ENCODE measurements around the gene MEG3.

MEG3 gene

DNA sequence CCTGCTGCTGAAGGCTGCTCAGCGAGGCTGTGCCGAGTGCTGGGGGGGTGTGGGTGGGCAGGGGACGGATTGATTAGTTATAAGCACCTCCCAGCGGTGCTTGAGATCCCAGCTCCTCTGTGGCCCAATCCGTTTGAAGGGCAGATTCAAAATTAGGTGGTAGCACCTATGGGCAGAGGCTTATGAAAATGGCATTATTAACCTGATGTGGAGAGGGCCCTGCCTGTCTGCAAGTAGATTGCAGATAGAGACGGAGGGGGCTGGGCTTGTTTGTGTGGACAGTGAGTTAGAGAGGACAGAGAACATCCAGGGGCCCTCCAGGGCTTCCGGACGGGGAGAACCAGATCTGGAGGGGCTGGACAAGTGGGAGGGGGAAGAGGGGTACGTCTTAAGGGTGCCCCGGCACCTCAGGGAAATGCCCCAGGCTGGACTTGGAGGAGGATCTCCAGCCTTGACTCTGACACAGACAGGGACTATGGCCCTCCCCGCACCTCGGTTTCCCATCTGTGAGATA lies 77.8 kb downstream of the MEG3 start, which contains the start of gene RTL1:
RTL1 (minus strand) TSS at position 51 of the 514 bp plus-strand sequence. CDS start 18,934 bp downstream, outside the sequence.
- Histone ChIP-seq H3K4me1 (peaks cover 18 to 27% (median 24%) of the 10 kb centered on the region in 10 experiments), H3K27me3 (peaks cover 17 to 43% (median 34%) of the 10 kb centered on the region in 11 experiments), H3K4me3 (no peak within 1 kb of the TSS), H3K4me2 (no peak within 1 kb of the TSS), H3K27ac (no peak within 1 kb of the TSS), H4K20me1 (peaks cover 0 to 7% (median 0%) of the 10 kb centered on the region in 11 experiments; a peak in 3 of 22 replicates), H3K9ac (no peak within 1 kb of the TSS), H3K36me3 (no peaks in the 10 kb centered on the region), H3K9me3 (replicated peaks in 1 of 11) (peaks cover 0 to 9% (median 4%) of the 10 kb centered on the region in 11 experiments; a peak in 7 of 22 replicates)
- TF ChIP-seq Cebpa-rat (IDR thresholded peaks at IDR 0.05) = no peak

DNA sequence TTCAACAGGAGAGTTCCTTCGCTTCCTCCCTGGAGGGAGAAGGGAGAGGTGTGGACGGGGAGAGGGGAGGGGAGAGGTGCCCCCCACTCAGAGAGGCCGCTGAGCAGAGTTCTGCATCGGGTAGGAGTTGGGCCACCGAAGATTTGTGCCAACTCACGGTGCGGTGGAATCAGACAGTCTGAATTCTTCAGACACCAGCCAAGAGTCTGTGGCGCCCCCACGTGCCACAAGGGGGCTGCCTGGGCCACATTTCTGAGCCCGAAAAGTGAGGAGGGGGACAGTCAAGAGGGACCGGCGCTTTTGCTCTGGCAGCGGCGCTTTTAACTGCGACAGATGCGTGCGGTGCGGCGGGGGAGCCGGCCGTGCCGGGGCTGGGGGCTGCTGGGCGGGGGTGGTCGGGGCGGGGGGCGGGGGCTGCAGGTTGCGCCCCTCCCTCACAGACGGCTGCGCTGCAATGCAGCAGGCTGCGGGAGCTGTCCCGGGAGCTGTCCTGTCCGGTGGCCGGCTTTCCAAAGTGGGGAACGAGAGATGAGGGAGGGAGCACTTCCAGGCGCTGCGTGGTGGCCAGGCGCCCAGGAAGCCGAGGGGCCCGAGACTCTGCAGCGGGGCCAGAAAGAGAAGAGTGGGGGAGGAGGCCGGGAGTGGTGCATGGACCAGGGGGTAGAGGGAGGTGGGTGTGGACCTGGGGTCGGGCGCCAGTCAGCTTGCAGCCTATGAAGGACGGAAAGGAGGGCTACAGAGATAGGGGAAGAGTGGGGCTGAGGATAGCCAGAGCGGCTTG lies 78.6 kb downstream of the MEG3 start:
- H4K20me1 ChIP-seq = peaks cover 0 to 7% (median 0%) of the 10 kb centered on the region in 11 experiments; a peak in 3 of 22 replicates
- peaks cover 13 to 19% (median 16%) of the 10 kb centered on the region in 10 experiments for H3K4me1 ChIP-seq
- H3K27ac ChIP-seq = no peak overlapping the region
- H3K4me2 ChIP-seq = no peak overlapping the region
- peaks cover 17 to 43% (median 32%) of the 10 kb centered on the region in 11 experiments for H3K27me3 ChIP-seq
- no peak for TF ChIP-seq Cebpa-rat (IDR thresholded peaks at IDR 0.05)
- no peak overlapping the region for H3K9ac ChIP-seq
- H3K36me3 ChIP-seq = no peaks in the 10 kb centered on the region
- no peak overlapping the region for H3K4me3 ChIP-seq
- peaks cover 0 to 9% (median 4%) of the 10 kb centered on the region in 11 experiments; a peak in 7 of 22 replicates for H3K9me3 ChIP-seq (replicated peaks in 1 of 11)

DNA sequence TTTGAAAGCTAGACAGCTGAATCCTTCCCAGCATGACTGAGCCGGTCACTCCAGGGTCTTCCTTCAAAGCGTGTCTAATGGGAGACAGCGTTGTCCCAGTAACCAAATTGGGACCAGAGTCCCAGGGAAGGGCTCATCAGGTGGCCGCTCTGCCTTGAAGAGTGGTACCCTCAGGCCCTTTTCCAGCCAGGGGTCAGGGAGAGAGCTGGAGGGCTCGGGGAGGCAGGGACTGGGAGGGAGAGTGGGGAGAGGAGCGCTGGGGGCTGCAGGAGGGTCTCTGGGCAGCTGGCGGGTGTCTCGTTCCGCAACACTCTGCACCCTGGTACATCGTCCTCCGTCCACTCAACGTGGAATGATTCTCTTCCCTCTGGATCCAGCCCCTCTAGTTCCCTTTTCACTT lies 79.2 kb downstream of the MEG3 start:
- peaks cover 0 to 9% (median 4%) of the 10 kb centered on the region in 11 experiments; a peak in 7 of 22 replicates for H3K9me3 ChIP-seq (replicated peaks in 1 of 11)
- no peak overlapping the region for H3K9ac ChIP-seq
- peaks cover 6 to 12% (median 10%) of the 10 kb centered on the region in 10 experiments; a peak in 19 of 20 replicates for H3K4me1 ChIP-seq
- H3K4me3 ChIP-seq = no peak overlapping the region
- H3K27me3 ChIP-seq = peaks cover 17 to 43% (median 28%) of the 10 kb centered on the region in 11 experiments
- no peak overlapping the region for H3K4me2 ChIP-seq
- TF ChIP-seq Cebpa-rat (IDR thresholded peaks at IDR 0.05) = no peak
- no peak overlapping the region for H3K27ac ChIP-seq
- H4K20me1 ChIP-seq = peaks cover 0 to 7% (median 0%) of the 10 kb centered on the region in 11 experiments; a peak in 3 of 22 replicates
- H3K36me3 ChIP-seq = no peaks in the 10 kb centered on the region

DNA sequence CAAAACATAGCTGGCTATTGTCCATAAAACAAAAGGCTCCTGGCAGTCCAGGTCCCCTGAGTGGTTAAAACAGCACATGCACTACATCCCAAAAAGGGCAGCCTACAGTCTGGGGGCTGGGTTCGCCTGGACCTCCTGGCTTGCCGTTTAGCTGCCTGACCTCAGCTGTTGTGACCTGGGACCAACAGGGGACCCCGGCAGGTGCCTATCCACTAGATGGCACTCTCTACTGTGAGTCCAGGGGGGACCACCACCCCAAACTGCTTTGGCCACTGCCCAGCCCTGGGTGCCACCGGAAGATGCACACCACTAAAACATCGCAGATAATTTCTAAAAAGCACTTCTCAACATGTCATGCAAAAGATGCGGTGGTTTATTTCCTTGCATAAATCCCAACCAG lies 80.5 kb downstream of the MEG3 start:
- H3K4me1 ChIP-seq = no peaks in the 10 kb centered on the region; a peak in 1 of 20 replicates
- peaks cover 0 to 5% (median 0%) of the 10 kb centered on the region in 11 experiments; a peak in 3 of 22 replicates for H4K20me1 ChIP-seq
- no peaks in the 10 kb centered on the region for H3K36me3 ChIP-seq
- TF ChIP-seq Cebpa-rat (IDR thresholded peaks at IDR 0.05) = no peak
- no peak overlapping the region for H3K4me2 ChIP-seq
- H3K9me3 ChIP-seq (replicated peaks in 1 of 11) = peaks cover 0 to 7% (median 4%) of the 10 kb centered on the region in 11 experiments; a peak in 7 of 22 replicates
- H3K27me3 ChIP-seq = peaks cover 13 to 33% (median 21%) of the 10 kb centered on the region in 11 experiments; a peak in 21 of 22 replicates
- no peak overlapping the region for H3K27ac ChIP-seq
- no peak overlapping the region for H3K9ac ChIP-seq
- H3K4me3 ChIP-seq = no peak overlapping the region

DNA sequence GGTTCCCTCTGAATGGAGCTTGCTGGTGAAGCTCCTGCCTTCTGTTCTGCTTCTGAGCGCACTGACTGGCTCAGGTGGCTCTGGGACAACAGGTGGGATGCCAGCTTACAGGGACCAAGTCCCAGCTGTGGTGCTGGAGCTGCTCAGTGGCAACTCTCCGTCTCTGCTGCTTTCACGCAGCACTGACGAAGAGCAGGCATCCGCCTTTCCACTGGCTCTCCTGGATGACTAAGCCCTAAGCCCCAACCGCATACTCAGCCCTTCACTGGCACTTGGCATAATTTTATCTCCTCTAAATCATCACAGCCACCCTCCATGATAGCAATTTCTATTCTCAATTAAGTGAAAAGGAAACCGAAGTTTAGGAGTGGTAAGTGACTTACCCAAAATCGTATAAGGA lies 81.3 kb downstream of the MEG3 start:
- Histone ChIP-seq H3K9ac (no peak overlapping the region), H3K4me3 (no peak overlapping the region), H3K9me3 (replicated peaks in 1 of 11) (no peaks in the 10 kb centered on the region), H3K27me3 (peaks cover 11 to 33% (median 21%) of the 10 kb centered on the region in 11 experiments; a peak in 21 of 22 replicates), H3K27ac (no peak overlapping the region), H4K20me1 (peaks cover 0 to under 1% (median 0%) of the 10 kb centered on the region in 11 experiments; a peak in 2 of 22 replicates), H3K36me3 (no peaks in the 10 kb centered on the region), H3K4me1 (no peaks in the 10 kb centered on the region), H3K4me2 (no peak overlapping the region)
- TF ChIP-seq Cebpa-rat (IDR thresholded peaks at IDR 0.05) = no peak

DNA sequence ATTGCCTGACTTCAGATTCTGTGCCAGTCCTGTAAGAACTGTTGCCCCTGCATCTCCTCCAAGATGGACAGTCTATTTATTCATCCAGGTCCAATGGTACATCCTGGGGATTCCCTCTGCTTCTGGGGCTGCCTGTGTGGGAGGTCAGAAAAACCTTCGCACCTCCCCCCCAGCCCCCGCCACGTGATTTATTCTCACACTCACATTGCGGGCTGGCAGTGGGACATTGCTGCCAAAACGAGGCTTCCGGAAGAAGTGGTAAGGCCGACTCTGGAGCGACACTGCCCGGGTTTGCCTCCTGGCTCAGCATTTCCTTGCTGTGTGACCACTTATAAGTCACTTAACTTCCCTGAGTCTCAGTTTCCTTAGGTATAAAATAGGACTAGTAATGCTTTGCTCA lies 83.5 kb downstream of the MEG3 start:
- no peak overlapping the region for H3K4me2 ChIP-seq
- no peaks in the 10 kb centered on the region; a peak in 1 of 22 replicates for H4K20me1 ChIP-seq
- H3K9ac ChIP-seq = no peak overlapping the region
- H3K4me1 ChIP-seq = no peaks in the 10 kb centered on the region
- no peaks in the 10 kb centered on the region for H3K36me3 ChIP-seq
- peaks cover 7 to 14% (median 11%) of the 10 kb centered on the region in 11 experiments; a peak in 20 of 22 replicates for H3K27me3 ChIP-seq
- no peaks in the 10 kb centered on the region for H3K9me3 ChIP-seq (replicated peaks in 1 of 11)
- TF ChIP-seq Cebpa-rat (IDR thresholded peaks at IDR 0.05) = no peak
- H3K27ac ChIP-seq = no peak overlapping the region
- no peak overlapping the region for H3K4me3 ChIP-seq

Measured in BLaER1 treated with 17β-estradiol and CSF1 and Interleukin-3, amounts not matched to agents 10 nM and 100 nM (cell line).